Left ventricle myocardium inferior (tissue), 1 donor: Measurements from ENCODE around the gene PDIA6. TPM values are rescaled to one million over a fixed set of nuclear protein-coding genes. Genes with fewer than 3 reads are reported as not detected.

Source experiments
- DNase-seq: peaks from one replicate; pipeline ENCODE4 v3.0.0-alpha.2; 2020
- H3K27ac ChIP-seq: fragments of 200-600 bp; replicated peaks from 2 replicates; pipeline ENCODE4 v1.8.0; 2021
- H3K27me3 ChIP-seq: fragments of 200-600 bp; 2 replicates; pipeline ENCODE4 v1.8.0; 2021; ENCODE audit warnings: low read depth
- H3K36me3 ChIP-seq: fragments of 200-600 bp; 2 replicates; pipeline ENCODE4 v1.8.0; 2021
- H3K4me1 ChIP-seq: fragments of 200-600 bp; 2 replicates; pipeline ENCODE4 v1.8.0; 2021
- H3K4me3 ChIP-seq: fragments of 200-600 bp; 2 replicates; pipeline ENCODE4 v1.8.0; 2021; ENCODE audit warnings: mild to moderate bottlenecking, moderate library complexity
- H3K9me3 ChIP-seq: fragments of 200-600 bp; replicated peaks from 2 replicates; pipeline ENCODE4 v1.8.0; 2021
- CTCF ChIP-seq: fragments of 200-600 bp; IDR thresholded peaks from 2 replicates; pipeline ENCODE4 v1.8.0; 2021; ENCODE audit warnings: antibody characterized with exemption, mild to moderate bottlenecking, borderline replicate concordance
- intact Hi-C: fragments of 100-400 bp; cut with micrococcal nuclease; formaldehyde crosslinking; loops from one replicate; pipeline ENCODE4 v1.11.0; 2022
- total RNA-seq: library from RNA; stranded (reverse); fragmentation: NEBNext Ultra II Directional; extraction: Animal tissue kit (Norgen Biotek cat#: 25700); gene quantifications from one replicate; pipeline ENCODE4 v1.2.1, GENCODE V29; 2021
- donor health status: DM: no; HTN: yes; CAD: no; lungs with severe emphysema.

PDIA6 gene
- total RNA-seq, 1 donor from 2014 or later, result 107 TPM

DNA sequence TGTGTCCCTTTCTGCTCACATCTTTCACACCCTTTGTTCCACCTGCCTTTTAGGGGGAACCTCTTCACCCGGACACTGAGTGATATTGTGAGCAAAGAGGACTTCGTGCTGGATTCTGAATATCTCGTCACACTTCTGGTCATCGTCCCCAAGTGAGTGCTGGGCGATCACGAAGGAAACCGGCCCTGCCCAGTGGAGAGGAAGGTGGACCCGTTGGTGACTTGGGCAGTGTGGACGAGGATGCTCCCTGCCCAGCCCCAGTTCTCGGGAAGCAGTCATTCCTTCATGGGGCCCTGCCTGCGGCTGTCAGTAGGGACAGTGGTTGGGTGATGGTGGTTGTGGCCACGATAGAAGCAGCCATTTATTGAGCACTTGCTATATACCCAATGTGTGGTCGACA is 40.8 kb downstream of the PDIA6 start:
- Histone ChIP-seq H3K9me3 (no peaks in the 10 kb centered on the region), H3K36me3 (no peaks in the 10 kb centered on the region), H3K4me1 (peaks cover 23% of the 10 kb centered on the region), H3K4me3 (no peak overlapping the region), H3K27me3 (no peaks in the 10 kb centered on the region), H3K27ac (no peak overlapping the region)
- TF ChIP-seq CTCF, result no peak
- intact Hi-C loops, result no loop called here
- no peak for DNase-seq

DNA sequence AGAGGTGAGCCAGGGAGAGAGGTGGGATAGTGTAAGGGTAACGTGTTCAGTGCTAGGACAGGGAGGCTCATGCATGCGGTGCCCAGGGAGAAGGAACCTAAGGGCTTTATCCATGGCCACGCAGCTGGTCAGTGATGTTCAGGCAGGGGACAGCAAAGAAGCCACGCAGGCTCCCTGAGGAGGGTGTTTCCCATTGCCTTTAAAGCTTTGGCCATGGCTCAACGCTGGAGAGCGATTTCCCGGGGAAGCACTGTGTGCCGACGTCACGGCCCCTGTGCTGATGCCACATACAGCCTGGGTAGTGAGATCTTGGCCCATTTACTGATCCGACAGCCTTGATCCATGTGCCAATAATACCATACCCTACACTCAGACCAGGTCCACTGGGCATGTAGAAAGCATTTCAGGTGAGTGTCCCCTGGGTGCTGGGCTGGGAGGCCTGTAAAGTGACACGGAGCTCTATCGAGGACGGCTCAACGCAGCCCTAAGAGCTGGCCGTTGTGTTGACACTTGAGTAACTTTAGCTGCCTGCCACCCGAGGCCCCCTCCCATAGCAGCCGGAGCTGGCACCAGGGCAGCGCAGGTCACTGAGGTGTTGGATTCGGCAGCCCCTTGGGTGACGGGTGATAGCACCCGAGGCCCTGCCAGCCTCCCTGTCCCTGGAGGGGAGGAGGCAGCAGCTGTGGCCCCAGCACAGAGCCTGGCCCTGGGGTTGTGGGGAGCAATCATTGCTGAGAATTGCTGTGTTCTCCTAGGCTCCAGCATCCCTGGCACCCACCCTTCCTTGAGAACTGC is 41.4 kb downstream of the PDIA6 start:
- intact Hi-C loops, result no loop called here
- no peak for DNase-seq
- no peak for TF ChIP-seq CTCF
- Histone ChIP-seq H3K9me3 (no peaks in the 10 kb centered on the region), H3K4me3 (no peak overlapping the region), H3K36me3 (no peaks in the 10 kb centered on the region), H3K27me3 (no peaks in the 10 kb centered on the region), H3K27ac (no peak overlapping the region), H3K4me1 (peaks cover 23% of the 10 kb centered on the region)

- intact Hi-C loops, result no loop called here
- peak overlapping the region; percentile 6 for H3K27ac ChIP-seq
- H3K4me1 ChIP-seq, result peaks cover 9% of the 10 kb centered on the region
- peak; percentile 58 for DNase-seq
- H3K9me3 ChIP-seq, result no peaks in the 10 kb centered on the region
- TF ChIP-seq CTCF, result no peak
- no peak overlapping the region for H3K4me3 ChIP-seq
- no peaks in the 10 kb centered on the region for H3K36me3 ChIP-seq
- no peaks in the 10 kb centered on the region for H3K27me3 ChIP-seq
Observed at GRCh38 chr2:10768063-10768507, 44.5 kb downstream of the PDIA6 start.

DNA sequence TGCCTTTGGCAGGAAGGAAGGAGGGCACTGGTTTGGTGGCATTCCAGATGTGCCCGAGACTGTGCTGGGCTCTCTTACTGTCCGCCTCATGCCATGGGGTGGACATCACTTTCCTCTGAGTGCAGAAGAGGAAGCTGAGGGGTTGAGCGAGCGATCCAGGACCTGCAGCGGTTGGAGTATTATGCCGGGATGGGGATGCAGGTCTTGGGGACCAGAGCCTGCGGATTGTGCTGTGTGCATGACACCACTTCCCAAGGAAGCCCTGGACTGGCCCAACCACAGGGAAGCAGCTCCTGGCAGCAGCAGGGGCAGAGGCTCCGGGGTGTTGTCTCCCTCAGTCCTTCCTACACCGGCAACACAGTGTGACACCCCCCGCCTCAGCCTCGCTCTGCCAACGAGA is 46.7 kb downstream of the PDIA6 start:
- H3K27ac ChIP-seq, result no peak overlapping the region
- H3K4me1 ChIP-seq, result peaks cover 16% of the 10 kb centered on the region
- H3K36me3 ChIP-seq, result no peaks in the 10 kb centered on the region
- intact Hi-C loops, result no loop called here
- no peak overlapping the region for H3K4me3 ChIP-seq
- no peaks in the 10 kb centered on the region for H3K27me3 ChIP-seq
- no peak for TF ChIP-seq CTCF
- no peak for DNase-seq
- no peaks in the 10 kb centered on the region for H3K9me3 ChIP-seq

- no peaks in the 10 kb centered on the region for H3K36me3 ChIP-seq
- intact Hi-C loops, result no loop called here
- H3K27me3 ChIP-seq, result no peaks in the 10 kb centered on the region
- no peak for DNase-seq
- H3K4me3 ChIP-seq, result no peak overlapping the region
- TF ChIP-seq CTCF, result no peak
- H3K27ac ChIP-seq, result no peak overlapping the region
- H3K4me1 ChIP-seq, result peaks cover 16% of the 10 kb centered on the region
- H3K9me3 ChIP-seq, result no peaks in the 10 kb centered on the region
Observed at GRCh38 chr2:10765461-10765860, 47.1 kb downstream of the PDIA6 start.
